GM18519 (cell line): ENCODE results near the gene WSCD1.

Experiments
- ATAC-seq: cut with Tn5 transposase; IDR thresholded peaks from one replicate; pipeline ENCODE4 v1.9.1; 2021; ENCODE audit warnings: mild to moderate bottlenecking, moderate library complexity; ENCODE audit not compliant: unreplicated experiment, low FRiP score

Gene WSCD1

DNA sequence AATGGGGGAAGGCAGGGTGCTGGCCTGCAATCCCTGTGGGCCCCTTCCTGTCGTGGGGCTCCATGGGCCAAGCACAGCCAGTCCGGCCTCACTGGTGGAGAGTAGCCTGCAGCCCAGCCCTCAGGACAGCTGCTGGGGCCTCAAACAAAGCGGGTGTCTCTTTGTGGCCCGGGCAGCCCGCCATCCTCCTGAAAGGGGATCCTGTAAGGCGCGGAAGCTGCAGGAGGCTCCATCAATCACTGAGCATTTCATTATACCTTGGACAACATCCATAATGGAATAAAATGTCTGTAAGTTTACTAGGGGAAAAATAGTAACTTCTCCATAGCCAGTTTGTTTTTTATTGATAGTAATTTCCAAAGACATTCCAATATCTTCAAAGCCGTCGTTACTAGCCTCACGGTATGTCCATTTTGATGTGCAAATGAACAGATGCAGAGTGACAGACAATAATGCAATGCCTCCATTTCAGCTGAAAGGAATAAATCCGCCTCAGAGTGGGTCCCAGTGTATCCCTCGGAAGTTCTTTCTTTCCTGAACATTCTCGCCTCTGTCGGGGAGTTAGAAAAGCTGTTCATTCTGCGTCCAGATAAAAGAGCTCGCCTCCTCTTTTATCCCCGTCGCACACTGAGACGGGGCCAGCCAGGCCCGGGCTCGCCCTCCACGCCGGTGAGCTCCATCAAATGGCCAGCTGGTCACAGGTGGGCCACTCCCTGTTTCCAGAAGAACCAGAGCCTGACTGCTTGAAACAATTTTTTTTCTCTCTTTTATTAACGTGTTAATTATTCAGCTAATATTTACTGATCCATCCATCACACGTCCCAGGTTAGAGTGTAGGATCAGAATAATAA lies 14.4 kb downstream of the WSCD1 start:
- ATAC-seq = no peak

DNA sequence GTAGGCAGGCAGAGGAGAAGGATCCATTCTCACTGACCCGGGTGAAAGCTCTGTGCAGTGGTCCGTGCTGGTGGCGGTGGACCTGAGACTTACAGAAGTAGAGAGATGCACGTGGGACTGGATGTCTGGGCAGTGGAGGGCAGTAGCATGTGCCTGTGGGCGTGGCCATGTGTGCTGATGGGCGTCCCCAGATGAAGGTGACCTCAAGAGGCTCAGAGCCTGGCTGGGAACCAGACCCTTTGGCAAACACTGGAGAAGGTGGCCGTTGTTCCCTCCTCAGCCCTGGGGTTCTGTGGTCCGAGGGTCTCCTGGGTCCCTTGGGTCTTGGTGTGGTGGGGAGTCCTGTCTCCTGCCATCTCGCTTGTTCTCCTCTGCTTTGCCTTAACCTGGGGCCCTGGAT lies 15.6 kb downstream of the WSCD1 start:
- ATAC-seq = no peak

DNA sequence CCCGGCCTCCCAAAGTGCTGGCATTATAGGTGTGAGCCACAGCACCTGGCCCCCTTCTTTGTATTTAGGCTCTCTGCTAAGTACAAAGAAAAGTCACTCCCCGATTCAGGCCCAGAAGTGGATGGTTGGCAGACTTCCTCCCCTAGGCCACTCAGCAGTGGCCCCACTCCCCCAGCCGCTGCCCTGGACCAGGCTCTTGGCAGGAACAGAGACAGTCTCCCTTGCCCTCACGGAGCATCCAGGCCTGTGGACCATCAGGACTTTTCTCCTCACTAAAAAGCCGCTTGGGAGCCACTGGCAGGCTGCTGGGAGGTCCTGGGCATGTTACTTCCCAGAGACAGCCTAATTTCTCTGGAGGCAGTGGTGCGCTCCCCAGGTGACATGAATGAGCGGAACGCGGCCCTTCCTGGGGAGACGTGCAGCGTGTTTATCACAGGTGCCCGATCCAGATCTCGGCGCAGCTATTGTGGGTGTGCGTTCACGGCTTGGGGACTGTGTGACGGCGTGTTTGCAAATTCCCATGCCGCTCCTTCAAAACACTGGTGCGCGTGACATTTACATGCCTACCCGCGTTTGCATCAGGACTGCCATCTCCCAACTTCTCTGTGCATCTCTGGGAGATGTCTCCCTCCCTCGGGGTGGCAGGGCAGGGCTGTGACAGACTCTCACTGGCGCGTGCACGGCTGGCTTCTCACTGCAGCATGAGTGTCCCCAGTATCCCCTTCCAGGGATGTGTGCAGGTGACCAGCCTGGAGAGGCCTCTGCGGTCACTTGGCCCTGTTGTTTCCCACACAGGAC lies 16.6 kb downstream of the WSCD1 start:
- no peak for ATAC-seq

DNA sequence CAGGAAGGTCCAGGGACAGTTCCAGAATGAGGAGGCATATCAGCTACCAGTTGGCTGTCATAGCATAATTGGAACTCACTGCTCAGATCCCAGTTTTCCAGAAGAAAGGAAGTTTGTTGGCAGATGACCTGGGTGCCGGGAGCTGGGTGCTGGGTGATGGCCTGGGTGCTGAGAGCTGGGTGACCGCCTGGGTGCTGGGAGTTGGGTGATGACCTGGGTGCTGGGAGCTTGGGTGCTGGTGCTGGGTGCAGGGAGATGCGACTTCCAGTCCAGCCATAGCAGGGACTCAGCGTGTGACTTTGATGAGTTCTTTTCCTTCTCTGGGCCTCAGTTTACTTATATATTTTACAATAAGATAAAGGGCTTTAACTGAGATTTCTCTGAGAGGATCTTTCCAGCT lies 18.0 kb downstream of the WSCD1 start:
- no peak for ATAC-seq

- no peak for ATAC-seq
Observed at GRCh38 chr17:6090253-6090652, 20.1 kb downstream of the WSCD1 start.

DNA sequence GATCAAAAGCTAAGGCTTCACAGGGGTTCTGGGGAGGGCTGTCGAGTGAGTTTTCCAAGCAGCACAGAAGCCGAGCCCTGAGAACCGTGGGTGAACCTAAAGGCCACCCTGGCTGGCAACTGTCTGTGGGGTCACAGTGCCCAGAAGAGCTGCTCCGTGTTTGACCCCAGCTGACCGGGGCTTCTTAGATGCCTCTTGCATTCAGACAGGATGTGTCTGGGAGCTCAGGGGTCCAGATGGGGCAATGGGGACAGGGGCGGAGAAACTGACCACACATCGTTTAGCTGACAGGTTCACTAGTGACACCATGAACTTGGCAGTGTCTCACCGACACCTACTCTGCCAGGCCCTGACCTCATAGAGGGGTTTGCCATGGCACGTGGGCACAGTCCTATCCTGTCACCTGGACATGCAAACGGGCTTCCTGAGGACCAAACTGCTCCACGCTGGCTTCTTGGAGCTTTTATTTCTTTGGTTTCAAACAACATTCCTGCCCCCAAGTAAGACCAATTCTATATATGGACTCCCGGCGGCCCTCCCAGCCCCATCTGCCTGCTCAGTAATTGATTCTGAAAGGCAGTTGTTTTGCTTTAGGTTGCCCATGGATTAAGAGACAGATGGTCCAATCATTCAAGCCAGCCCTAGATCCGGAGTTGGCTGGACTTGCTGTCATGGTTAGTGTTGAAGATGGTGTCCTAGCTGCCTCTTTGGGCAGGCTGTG lies 22.2 kb downstream of the WSCD1 start:
- no peak for ATAC-seq

DNA sequence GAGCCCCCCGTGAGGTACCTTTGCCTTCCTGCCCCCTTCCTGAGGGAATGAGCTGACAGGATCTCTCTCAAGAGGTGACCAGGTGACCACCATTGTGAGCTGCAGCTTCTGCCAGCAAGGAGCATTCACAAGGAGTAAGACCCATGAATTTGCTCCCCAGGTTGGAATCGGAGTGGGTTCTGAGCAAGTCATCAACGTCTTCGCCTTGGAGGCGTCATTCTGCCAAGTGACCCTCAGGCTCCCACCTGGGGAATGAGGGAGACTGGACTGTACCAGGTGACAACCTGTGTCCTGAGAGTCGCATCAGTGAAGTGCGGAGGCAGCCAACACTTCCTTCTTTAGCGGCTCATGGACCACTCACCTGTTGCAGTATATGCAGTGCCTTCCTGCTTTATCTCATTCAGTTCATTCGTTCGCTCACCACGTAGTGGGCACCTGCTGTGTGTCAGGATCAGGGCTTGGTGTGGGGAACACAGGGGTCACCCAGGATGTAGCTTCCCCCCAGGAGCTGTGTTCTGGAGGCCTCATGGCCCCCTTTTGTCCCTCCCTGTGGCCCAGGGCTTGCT lies 22.8 kb downstream of the WSCD1 start:
- no peak for ATAC-seq

DNA sequence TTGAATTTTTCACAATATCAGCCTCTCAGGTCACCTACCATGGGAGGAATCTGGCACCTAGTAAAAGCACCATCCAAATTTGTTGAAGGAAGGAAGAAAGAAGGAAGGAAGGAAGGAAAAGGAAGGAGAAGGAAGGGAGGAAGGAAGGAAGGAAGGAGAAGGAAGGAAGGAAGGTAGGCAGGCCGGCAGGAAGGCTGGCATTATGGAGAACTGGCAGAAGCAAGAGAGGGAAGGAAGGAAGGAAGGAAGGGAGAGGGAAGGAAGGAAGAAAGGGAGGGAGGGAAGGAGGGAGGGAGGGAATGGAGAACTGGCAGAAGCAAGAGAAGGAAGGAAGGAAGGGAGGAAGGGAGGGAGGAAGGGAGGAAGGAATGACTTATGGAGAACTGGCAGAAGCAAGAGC lies 24.3 kb downstream of the WSCD1 start:
- no peak for ATAC-seq

- ATAC-seq = no peak
Observed at GRCh38 chr17:6094926-6095325, 24.7 kb downstream of the WSCD1 start.

DNA sequence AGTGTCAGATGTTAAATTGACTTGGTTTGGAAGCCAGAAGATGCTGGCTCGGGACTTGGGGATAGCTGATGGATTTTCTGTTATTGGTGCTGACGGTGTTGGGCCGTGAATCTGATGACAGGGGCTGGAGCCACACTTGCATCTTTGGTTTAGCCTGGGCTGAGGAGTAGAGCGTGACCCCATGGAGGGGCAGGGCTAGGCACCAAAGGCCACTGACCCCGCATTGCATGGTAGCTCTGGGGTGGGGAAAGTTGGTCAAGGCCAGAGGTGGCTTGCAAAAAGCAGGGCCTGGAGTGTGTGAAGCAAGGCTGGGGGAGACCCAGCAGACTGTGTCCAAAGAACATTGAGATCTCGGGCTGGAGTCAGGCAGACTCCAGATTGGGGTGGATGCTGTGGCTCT lies 25.3 kb downstream of the WSCD1 start:
- ATAC-seq = no peak

DNA sequence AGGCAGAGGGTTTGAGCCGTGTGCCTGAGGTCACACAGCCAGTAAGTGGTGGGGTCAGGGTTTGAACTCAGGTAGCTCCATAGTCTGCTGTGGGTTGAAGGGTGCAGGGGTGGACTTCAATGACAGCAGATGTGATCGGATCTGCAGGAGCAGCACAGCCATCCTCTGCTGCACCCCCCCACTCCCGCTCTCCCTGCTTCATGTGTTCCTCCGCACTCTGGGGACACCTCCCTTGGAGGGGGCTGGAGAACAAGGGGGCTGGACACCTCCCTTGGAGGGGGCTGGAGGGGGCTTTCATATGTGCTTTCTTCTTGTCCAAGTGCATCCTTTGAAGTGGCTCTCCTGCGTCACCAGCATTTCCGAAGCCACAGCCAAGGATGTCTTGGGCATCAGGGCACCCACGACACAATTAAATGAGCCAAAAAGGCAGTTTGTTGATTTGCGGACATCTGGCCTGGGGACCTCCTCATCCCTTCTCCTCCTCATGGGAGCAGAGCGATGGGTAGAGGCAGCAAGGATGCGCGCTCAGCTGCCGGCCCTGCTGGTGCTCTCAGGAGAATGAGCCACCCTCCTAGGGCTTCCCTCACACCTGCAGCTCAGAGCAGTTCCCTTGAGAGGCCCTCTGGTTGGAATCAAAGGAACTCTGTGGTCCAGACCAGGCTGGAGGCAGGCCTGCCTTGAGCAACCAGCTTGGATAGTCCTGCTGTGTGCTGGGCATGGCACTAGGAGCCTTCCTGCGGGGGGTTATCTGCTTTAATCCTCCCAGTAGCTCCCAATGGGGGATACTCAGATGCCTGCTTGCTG lies 26.2 kb downstream of the WSCD1 start:
- no peak for ATAC-seq

GRCh38 chr17:6097005-6097279 lies 26.8 kb downstream of the WSCD1 start:
- no peak for ATAC-seq

GRCh38 chr17:6098050-6098822 lies 28.1 kb downstream of the WSCD1 start:
- ATAC-seq = no peak

DNA sequence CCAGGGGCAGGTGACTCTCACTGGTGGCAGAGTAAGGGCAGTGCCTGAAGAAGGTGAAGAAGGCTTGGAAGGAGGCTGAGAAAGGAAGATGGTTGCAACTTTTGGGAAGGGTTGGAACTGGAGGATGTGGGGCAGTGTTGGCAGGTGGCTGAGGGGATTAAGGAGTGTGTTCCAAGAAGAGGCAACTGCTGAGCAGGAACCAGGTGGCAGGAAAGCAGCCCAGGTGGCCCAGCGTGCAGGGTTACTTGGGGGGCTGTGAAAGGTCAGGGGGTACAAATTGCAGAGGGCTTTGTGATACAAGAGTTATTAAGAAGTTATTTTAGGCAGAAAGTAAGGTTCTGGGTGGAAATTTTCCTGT lies 28.6 kb downstream of the WSCD1 start:
- ATAC-seq = no peak

- ATAC-seq = no peak
Observed at GRCh38 chr17:6099492-6099891, 29.3 kb downstream of the WSCD1 start.

DNA sequence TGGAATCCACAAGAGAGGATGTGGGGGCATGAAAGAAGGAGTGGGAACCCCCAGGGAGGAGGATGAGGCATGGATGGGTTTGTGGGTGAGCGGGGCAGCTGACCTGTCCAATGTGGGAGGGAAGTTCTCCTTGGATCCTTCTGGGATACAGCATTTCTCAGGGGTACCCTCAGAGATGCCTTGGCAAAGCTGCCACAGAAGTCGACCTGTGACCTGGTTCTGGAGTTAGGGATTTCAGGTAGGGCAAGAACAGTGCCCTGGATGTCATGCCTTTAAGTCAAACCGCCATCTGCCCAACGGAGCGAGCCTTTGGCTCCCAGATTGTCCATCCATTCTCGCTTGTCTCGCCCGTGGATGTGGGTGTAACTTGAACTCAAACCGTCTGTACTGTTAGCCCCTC lies 30.0 kb downstream of the WSCD1 start:
- no peak for ATAC-seq

- no peak for ATAC-seq
Observed at GRCh38 chr17:6100891-6101500, 30.8 kb downstream of the WSCD1 start.

DNA sequence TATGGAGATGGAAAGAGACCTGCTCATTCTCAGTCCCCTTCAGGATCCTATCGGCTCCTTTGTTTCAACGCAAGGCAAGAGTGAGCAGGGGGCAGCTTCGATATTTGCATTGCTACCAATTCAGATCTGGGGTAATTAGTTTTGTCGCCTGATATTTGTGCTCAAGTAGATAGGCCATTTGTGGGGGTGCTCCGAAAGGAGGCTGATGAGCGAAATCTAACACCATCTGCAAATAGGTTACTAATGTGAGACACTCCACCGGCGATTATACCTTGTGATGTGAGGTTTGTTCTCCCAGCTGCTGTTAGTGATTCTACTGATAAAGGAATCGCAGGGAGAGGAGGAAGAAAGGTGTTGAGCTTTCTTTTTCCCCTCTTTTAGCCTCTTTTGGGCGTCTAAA lies 31.5 kb downstream of the WSCD1 start:
- no peak for ATAC-seq

- ATAC-seq = no peak
Observed at GRCh38 chr17:6102615-6103014, 32.4 kb downstream of the WSCD1 start.
